H1 (cell line): Measurements from ENCODE around the gene EXOG. TPM values are rescaled to one million over a fixed set of nuclear protein-coding genes. Genes with fewer than 3 reads are reported as not detected.

Experiments used
- polyA plus RNA-seq, 7 experiments: library from polyadenylated mRNA; depleted of rRNA in 3 of 7; stranded (reverse) in 5 of 7; unstranded in 2 of 7; fragments of >200 nt in 5 of 7; fragments of 200-250 nt in 2 of 7; gene quantifications; 1 replicate in 5 of 7; 2 replicates in 1 of 7; 4 replicates in 1 of 7; pipeline versions ENCODE4 v1.2.1 to v1.2.3, GENCODE V29; 2011 to 2013; ENCODE audit warnings: missing spikeins in 2 of 7, mixed read lengths in 2 of 7
- total RNA-seq: library from RNA; stranded (reverse); fragmentation: NEBNext Ultra II Directional; extraction: Animal tissue kit (Norgen Biotek cat#: 25700); gene quantifications from 2 replicates; pipeline ENCODE4 v1.2.1, GENCODE V29; 2021
- TF ChIP-seq, protein P1 (sequence below), 3 experiments: IDR thresholded peaks; 1 replicate in 2 of 3; 2 replicates in 1 of 3; pipeline versions ENCODE4 v1.5.1 to v1.6.1; 2011; ENCODE audit warnings: low read length in 3 of 3, mild to moderate bottlenecking in 3 of 3, inconsistent platforms in 2 of 3, low read depth in 1 of 3, moderate library complexity in 1 of 3; ENCODE audit not compliant: insufficient read depth in 1 of 3; ENCODE audit errors: control extremely low read depth in 1 of 3

Gene EXOG
- total and polyA plus RNA-seq, 2 of the 8 experiments (the other 6 are each of a cell fraction or from before 2014, with no cell fraction given) = 7.2 to 12.9 TPM

DNA sequence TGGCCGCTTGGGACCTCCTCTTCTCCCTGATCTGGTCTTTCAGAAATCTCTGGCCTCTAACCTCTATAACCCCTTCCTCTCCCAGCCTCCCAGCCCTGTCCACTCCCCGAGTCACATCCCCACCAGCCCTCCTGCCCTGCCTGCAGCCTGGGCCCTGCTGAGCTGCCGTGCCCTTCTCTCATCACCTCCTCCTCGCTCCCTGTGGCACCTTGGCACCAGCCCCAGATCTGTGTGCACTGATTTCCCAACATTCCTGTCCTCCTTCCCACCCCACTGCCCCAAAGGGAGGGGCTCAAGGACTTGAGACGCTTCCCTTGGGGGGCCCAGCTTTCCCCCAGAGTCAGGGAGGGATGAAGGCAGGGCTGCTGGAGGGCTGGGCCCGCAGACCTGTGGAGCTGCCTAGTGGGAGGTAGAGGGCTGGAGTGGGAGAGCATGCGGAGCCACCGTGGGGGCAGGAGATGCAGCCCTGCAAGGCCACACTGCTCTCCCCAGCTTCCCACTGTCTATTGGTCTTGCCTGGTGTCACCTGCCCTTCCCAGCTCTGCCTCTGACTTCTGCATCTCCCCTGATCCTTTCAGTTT lies 42.7 kb downstream of the EXOG start (continued):
- TF ChIP-seq, protein P1, sequence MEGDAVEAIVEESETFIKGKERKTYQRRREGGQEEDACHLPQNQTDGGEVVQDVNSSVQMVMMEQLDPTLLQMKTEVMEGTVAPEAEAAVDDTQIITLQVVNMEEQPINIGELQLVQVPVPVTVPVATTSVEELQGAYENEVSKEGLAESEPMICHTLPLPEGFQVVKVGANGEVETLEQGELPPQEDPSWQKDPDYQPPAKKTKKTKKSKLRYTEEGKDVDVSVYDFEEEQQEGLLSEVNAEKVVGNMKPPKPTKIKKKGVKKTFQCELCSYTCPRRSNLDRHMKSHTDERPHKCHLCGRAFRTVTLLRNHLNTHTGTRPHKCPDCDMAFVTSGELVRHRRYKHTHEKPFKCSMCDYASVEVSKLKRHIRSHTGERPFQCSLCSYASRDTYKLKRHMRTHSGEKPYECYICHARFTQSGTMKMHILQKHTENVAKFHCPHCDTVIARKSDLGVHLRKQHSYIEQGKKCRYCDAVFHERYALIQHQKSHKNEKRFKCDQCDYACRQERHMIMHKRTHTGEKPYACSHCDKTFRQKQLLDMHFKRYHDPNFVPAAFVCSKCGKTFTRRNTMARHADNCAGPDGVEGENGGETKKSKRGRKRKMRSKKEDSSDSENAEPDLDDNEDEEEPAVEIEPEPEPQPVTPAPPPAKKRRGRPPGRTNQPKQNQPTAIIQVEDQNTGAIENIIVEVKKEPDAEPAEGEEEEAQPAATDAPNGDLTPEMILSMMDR (IDR thresholded peaks at IDR 0.05; ENCODE audit: control extremely low read depth in 1 of 3, insufficient read depth in 1 of 3, low read depth in 1 of 3, low read length in 3 of 3) = no peak
